PC-3 (cell line): Measurements from ENCODE around the gene GUCA2A. TPM values are rescaled to one million over a fixed set of nuclear protein-coding genes. Genes with fewer than 3 reads are reported as not detected.

Source experiments
- ATAC-seq: fragments of 200-7000 bp; cut with Tn5 transposase; 2 replicates; pipeline ENCODE4 v1.9.1; 2020; ENCODE audit warnings: mild to moderate bottlenecking, moderate library complexity
- BruUV-seq: library from RNA; stranded (reverse); fragments of 400-500 nt; replicated peaks from 2 replicates; lab custom pipeline; 2021; lab: Mats Ljungman, UMichigan
- CTCF ChIA-PET: fragments of 300-600 bp; sonication (Branson Sonifier 250); formaldehyde crosslinking; loops from one replicate; lab custom pipeline; 2022; ENCODE audit warnings: antibody characterized with exemption; lab: Charles Lee
- POLR2A ChIA-PET: fragments of 300-600 bp; sonication (Branson Sonifier 250); formaldehyde crosslinking; loops from one replicate; lab custom pipeline; 2022; ENCODE audit warnings: antibody characterized with exemption; ENCODE audit not compliant: unreplicated experiment; lab: Charles Lee
- DNase-seq: peaks from one replicate; pipeline ENCODE4 v3.0.0-alpha.2; 2015
- H2AFZ ChIP-seq: fragments of 300-600 bp; sonication (generic); 2 replicates; pipeline ENCODE4 v1.6.0; 2016; ENCODE audit warnings: antibody characterized with exemption, low read length
- H3F3A ChIP-seq: fragments of 300-600 bp; sonication (generic); one replicate; pipeline ENCODE4 v1.6.0; 2017; ENCODE audit warnings: antibody characterized with exemption, low read length, control low read depth, mild to moderate bottlenecking; ENCODE audit not compliant: unreplicated experiment
- H3K27ac ChIP-seq: fragments of 300-600 bp; sonication (generic); 2 replicates; pipeline ENCODE4 v1.5.1; 2016; ENCODE audit warnings: mild to moderate bottlenecking, low read length
- H3K27me3 ChIP-seq: fragments of 300-600 bp; sonication (generic); 2 replicates; pipeline ENCODE4 v1.6.1; 2016; ENCODE audit warnings: low read length, mixed read lengths
- H3K36me3 ChIP-seq: fragments of 300-600 bp; sonication (generic); 2 replicates; pipeline ENCODE4 v1.6.1; 2016; ENCODE audit warnings: low read depth, mixed run types, low read length, mixed read lengths
- H3K4me1 ChIP-seq: fragments of 300-600 bp; sonication (generic); 2 replicates; pipeline ENCODE4 v1.5.1; 2016; ENCODE audit warnings: low read length; ENCODE audit not compliant: insufficient read depth
- H3K4me2 ChIP-seq: fragments of 300-600 bp; sonication (generic); 2 replicates; pipeline ENCODE4 v1.6.0; 2016; ENCODE audit warnings: low read length
- H3K4me3 ChIP-seq: fragments of 300-600 bp; sonication (generic); 2 replicates; pipeline ENCODE4 v1.5.1; 2016; ENCODE audit warnings: mild to moderate bottlenecking, low read length, mixed read lengths
- H3K79me2 ChIP-seq: fragments of 300-600 bp; sonication (generic); 2 replicates; pipeline ENCODE4 v1.6.1; 2017; ENCODE audit warnings: low read length, mixed read lengths
- H3K9ac ChIP-seq: fragments of 300-600 bp; sonication (generic); 2 replicates; pipeline ENCODE4 v1.6.0; 2016; ENCODE audit warnings: mild to moderate bottlenecking, low read length
- H3K9me2 ChIP-seq: fragments of 300-600 bp; sonication (generic); replicated peaks from 2 replicates; pipeline ENCODE4 v1.6.1; 2016; ENCODE audit warnings: mixed run types, low read length, mixed read lengths
- H3K9me3 ChIP-seq: fragments of 300-600 bp; sonication (generic); 2 replicates; pipeline ENCODE4 v1.6.1; 2016; ENCODE audit warnings: low read length, mixed read lengths
- H4K20me1 ChIP-seq: fragments of 300-600 bp; sonication (generic); 2 replicates; pipeline ENCODE4 v1.6.1; 2016; ENCODE audit warnings: low read length, mixed read lengths
- EZH2 ChIP-seq: fragments of 300-600 bp; sonication (generic); IDR thresholded peaks from one replicate; pipeline ENCODE4 v1.6.1; 2017; ENCODE audit warnings: antibody characterized with exemption, mild to moderate bottlenecking, low read length; ENCODE audit not compliant: unreplicated experiment
- EZH2phosphoT487 ChIP-seq: fragments of 300-600 bp; sonication (generic); IDR thresholded peaks from 2 replicates; pipeline ENCODE4 v1.6.1; 2018; ENCODE audit warnings: mild to moderate bottlenecking, antibody characterized with exemption, low read length, borderline replicate concordance
- intact Hi-C: fragments of 100-400 bp; cut with micrococcal nuclease; formaldehyde crosslinking; loops from 2 replicates; pipeline ENCODE4 v1.9.0; 2023
- total RNA-seq: library from RNA; depleted of rRNA; stranded (reverse); fragments of >200 nt; gene quantifications from 2 replicates; pipeline ENCODE4 v1.2.3, GENCODE V29; 2014
- TF ChIP-seq, protein P1 (sequence below): fragments of 300-600 bp; sonication (generic); conservative IDR thresholded peaks from 2 replicates; pipeline ENCODE4 v1.5.1; 2017; ENCODE audit warnings: antibody characterized with exemption, low read depth, mild to moderate bottlenecking, low read length

Gene GUCA2A
- total RNA-seq, 1 experiment from 2014 or later = not detected

DNA sequence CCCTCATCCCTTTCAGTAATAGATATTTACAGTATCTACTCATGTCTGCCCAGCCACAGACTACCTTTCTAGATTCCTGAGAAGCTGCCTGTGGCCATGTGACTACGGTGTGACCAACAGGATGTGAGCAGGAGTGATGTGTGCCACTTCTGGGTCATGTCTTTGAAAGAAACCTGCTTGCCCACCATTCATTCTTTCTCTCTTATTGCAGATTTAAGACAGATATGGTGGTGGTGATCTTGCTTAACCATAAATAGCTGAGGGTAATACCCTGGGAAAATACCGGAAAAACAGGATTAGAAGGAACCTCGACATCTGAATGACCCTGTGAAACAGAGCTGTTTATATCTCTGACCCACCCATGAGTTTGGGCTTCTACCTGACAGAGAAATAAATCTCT, 41.6 kb upstream of the GUCA2A start:
- ATAC-seq = peak; percentile 62
- Histone ChIP-seq H3K4me1 (peaks cover 48% of the 10 kb centered on the region), H2AFZ (no peak overlapping the region), H3F3A (no peaks in the 10 kb centered on the region), H3K4me2 (peak overlapping the region; percentile 56), H3K27me3 (no peaks in the 10 kb centered on the region), H3K4me3 (no peak overlapping the region), H3K9me2 (no peaks in the 10 kb centered on the region), H3K27ac (peak overlapping the region; percentile 94), H3K36me3 (peaks cover 41% of the 10 kb centered on the region), H3K9ac (peak overlapping the region; percentile 61), H4K20me1 (no peaks in the 10 kb centered on the region), H3K9me3 (no peaks in the 10 kb centered on the region), H3K79me2 (peaks cover 70% of the 10 kb centered on the region)
- TF ChIP-seq EZH2 = no peak
- TF ChIP-seq EZH2phosphoT487 = no peak
- CTCF ChIA-PET = no interaction called here
- BruUV-seq = no TSS peak
- intact Hi-C loops = no loop called here
- POLR2A ChIA-PET = no interaction called here
- DNase-seq = peak; percentile 93

DNA sequence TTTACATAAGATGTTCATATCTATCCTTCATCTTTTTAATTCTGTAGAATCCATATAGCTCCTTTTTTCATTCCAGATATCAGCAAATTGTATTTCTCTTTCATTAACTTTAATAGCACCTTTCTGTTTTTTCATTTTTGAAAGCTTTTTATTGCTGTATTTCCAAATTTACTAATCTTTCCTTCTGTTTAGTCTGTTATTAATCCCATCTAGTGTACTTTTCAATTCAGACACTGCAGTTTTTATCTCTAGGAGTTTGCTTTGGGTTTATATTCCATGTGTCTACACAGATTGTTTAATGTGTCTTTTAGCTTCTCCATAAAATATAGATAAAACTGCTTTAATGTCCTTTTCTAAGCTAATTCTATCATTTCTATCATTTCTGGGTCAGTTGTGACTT, 37.4 kb upstream of the GUCA2A start:
- intact Hi-C loops = no loop called here
- H3K36me3 ChIP-seq = peaks cover 51% of the 10 kb centered on the region
- no peak for TF ChIP-seq EZH2
- TF ChIP-seq EZH2phosphoT487 = no peak
- TF ChIP-seq, protein P1, sequence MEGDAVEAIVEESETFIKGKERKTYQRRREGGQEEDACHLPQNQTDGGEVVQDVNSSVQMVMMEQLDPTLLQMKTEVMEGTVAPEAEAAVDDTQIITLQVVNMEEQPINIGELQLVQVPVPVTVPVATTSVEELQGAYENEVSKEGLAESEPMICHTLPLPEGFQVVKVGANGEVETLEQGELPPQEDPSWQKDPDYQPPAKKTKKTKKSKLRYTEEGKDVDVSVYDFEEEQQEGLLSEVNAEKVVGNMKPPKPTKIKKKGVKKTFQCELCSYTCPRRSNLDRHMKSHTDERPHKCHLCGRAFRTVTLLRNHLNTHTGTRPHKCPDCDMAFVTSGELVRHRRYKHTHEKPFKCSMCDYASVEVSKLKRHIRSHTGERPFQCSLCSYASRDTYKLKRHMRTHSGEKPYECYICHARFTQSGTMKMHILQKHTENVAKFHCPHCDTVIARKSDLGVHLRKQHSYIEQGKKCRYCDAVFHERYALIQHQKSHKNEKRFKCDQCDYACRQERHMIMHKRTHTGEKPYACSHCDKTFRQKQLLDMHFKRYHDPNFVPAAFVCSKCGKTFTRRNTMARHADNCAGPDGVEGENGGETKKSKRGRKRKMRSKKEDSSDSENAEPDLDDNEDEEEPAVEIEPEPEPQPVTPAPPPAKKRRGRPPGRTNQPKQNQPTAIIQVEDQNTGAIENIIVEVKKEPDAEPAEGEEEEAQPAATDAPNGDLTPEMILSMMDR = no peak
- peaks cover 29% of the 10 kb centered on the region for H3K79me2 ChIP-seq
- BruUV-seq = no TSS peak
- CTCF ChIA-PET = no interaction called here
- no peaks in the 10 kb centered on the region for H3K9me3 ChIP-seq
- ATAC-seq (no peak), DNase-seq (no peak)
- POLR2A ChIA-PET = no interaction called here
- no peak overlapping the region for H3K4me2 ChIP-seq
- H3K9me2 ChIP-seq = no peaks in the 10 kb centered on the region
- H3K4me1 ChIP-seq = peaks cover 25% of the 10 kb centered on the region
- no peaks in the 10 kb centered on the region for H3F3A ChIP-seq
- H3K27me3 ChIP-seq = no peaks in the 10 kb centered on the region
- H3K27ac ChIP-seq = no peak overlapping the region
- H3K4me3 ChIP-seq = no peak overlapping the region
- no peak overlapping the region for H3K9ac ChIP-seq
- H4K20me1 ChIP-seq = no peaks in the 10 kb centered on the region
- no peak overlapping the region for H2AFZ ChIP-seq

- no peaks in the 10 kb centered on the region for H3K9me2 ChIP-seq
- 0 out of 2 replicates have a peak overlapping the region, but pooled peaks have one; percentile 1 for H3K27ac ChIP-seq
- no peaks in the 10 kb centered on the region for H3K27me3 ChIP-seq
- peaks cover 6% of the 10 kb centered on the region; the same call in 1 of the 2 replicates for H3K4me1 ChIP-seq
- DNase-seq (no peak), ATAC-seq (peak; percentile 69)
- H3K79me2 ChIP-seq = 0 out of 2 replicates have a peak, but pooled peaks cover 5% of the 10 kb centered on the region
- H3F3A ChIP-seq = no peaks in the 10 kb centered on the region
- H3K9ac ChIP-seq = no peak overlapping the region
- no peak overlapping the region for H2AFZ ChIP-seq
- no TSS peak for BruUV-seq
- no peaks in the 10 kb centered on the region for H4K20me1 ChIP-seq
- H3K9me3 ChIP-seq = no peaks in the 10 kb centered on the region
- intact Hi-C loops = no loop called here
- H3K4me3 ChIP-seq = no peak overlapping the region
- ChIA-PET POLR2A (interaction anchor here (0.5 kb wide), 1 partner anchor 14 kb away, joined by 3 read pairs; no protein-coding TSS in a partner anchor), CTCF (no interaction called here)
- H3K36me3 ChIP-seq = peaks cover 34% of the 10 kb centered on the region
- H3K4me2 ChIP-seq = no peak overlapping the region
- TF ChIP-seq, protein P1 = no peak
- TF ChIP-seq EZH2 (no peak), EZH2phosphoT487 (no peak)
These were observed 33.7 kb upstream of the GUCA2A start for GRCh38 chr1:42198251-42198650.
